ENCODE data around the gene MTA1.

The MTA1 gene

DNA sequence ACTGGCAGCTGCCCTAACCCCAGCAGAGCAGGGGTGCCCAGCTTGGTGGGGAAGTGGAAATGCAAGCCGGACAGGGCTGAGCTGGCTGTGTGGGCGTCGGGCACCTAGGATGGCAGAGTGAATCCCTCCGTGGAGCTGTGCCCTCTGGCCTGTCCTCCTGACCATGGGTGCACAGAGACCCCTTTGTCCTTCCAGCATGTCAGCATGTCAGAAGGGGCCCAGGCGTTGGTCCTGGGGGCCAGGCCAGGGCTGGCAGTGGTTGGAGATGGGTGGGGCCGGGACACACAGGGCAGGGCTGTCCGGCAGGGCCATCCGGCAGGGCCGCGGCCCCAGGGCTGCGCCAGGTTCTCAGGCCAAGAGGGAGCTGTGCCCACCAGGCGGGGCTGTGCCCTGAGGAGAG, 30.1 kb upstream of the MTA1 start:
- H3K27ac ChIP-seq (ENCODE audit: low read length), result no peak overlapping the region
- no peak overlapping the region for H3K4me3 ChIP-seq (ENCODE audit: low read depth in 1 of 2, low read length in 2 of 2)
- H3K27me3 ChIP-seq (ENCODE audit: low read depth, low read length), result no peaks in the 10 kb centered on the region
- H3K4me1 ChIP-seq (ENCODE audit: control insufficient read depth in 1 of 2, insufficient read depth in 2 of 2, low read length in 2 of 2), result peaks cover 0 to 16% of the 10 kb centered on the region in 2 donors
- H3K9me3 ChIP-seq (ENCODE audit: control insufficient read depth in 1 of 2, low read length in 2 of 2), result no peaks in the 10 kb centered on the region
- H3K36me3 ChIP-seq (ENCODE audit: control insufficient read depth in 1 of 2, insufficient read depth in 2 of 2, low read length in 2 of 2), result peaks cover 0 to 48% of the 10 kb centered on the region in 2 donors

DNA sequence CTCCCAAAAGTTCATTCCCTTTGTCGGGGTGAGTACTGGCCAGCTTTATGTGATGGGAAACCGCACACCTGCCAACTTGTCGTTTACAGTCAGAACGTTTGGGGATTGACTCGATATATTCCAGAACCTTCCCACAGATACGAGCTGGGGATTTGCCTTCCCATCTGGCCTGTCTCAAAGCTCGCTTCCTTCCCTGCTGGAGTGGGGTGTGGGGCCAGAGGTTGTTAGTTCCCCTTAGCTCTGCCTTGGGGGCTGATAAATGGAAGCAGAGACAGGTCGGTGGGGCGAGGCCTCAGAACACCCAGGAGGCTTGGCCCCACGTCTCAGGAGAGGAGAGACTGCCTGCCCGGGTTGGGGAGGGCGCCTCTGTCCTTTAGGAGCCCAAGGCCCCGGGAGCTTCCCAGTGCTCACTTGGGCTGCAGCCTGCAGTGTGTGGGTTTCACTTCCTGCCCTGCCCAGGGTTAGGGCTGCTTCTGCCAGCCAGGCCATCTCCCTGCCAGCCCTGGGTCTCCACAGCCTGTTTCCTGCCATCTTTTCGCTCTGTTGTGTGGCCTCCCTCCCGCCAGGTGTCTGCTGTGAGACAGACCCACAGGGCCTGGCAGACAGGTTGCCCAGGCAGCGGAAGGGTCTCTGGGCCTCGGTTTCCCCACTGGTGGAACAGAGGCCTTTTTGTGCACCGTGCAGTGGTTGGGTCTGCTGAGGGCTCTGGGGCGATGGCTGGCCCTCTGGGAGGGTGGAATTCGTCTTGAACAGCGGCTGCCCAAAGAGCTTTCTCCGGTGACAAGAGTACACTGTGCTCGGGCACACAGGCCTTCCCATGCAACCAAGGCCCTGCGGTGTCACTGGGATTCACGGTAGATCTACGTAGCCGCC, 29.4 kb upstream of the MTA1 start:
- Histone ChIP-seq H3K9me3 (ENCODE audit: control insufficient read depth in 1 of 2, low read length in 2 of 2) (no peaks in the 10 kb centered on the region), H3K27me3 (ENCODE audit: low read depth, low read length) (no peaks in the 10 kb centered on the region), H3K36me3 (ENCODE audit: control insufficient read depth in 1 of 2, insufficient read depth in 2 of 2, low read length in 2 of 2) (peaks cover 0 to 48% of the 10 kb centered on the region in 2 donors), H3K27ac (ENCODE audit: low read length) (no peak overlapping the region), H3K4me1 (ENCODE audit: control insufficient read depth in 1 of 2, insufficient read depth in 2 of 2, low read length in 2 of 2) (peaks cover 0 to 16% of the 10 kb centered on the region in 2 donors), H3K4me3 (ENCODE audit: low read depth in 1 of 2, low read length in 2 of 2) (no peak overlapping the region)

DNA sequence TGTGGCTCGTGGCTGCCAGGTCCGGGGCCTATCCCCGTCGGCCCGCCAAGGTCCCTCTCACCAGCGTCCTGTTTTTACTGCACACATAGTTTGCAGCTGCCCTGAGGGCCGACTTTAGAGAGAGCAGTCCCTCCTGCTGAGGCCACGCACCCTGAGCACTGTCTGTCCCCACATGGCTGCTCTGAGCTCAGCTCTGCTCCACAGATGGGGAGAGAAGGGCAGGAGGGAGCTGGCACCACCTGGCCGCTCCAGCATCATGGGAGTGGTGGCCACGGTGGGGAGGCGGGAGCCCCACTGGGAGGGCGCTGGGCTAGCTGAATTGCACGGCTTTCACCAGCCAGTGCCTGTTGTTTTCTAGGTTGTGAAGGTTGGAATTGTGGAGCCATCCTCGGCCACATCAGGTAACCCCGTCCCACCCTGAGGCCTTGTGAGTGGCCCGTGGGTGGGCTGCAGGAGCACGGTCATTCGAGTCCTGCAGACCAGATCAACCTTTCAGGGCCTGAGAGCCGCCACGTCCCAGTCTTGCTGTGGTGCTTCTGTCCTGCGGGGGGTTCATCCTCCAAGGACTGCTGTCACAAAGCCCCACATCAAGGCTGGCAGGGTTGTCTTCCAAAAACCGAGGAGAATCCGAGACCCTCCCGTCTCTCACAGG, 28.7 kb upstream of the MTA1 start:
- Histone ChIP-seq H3K36me3 (ENCODE audit: control insufficient read depth in 1 of 2, insufficient read depth in 2 of 2, low read length in 2 of 2) (peaks cover 0 to 42% of the 10 kb centered on the region in 2 donors), H3K4me3 (ENCODE audit: low read depth in 1 of 2, low read length in 2 of 2) (no peak overlapping the region), H3K27ac (ENCODE audit: low read length) (no peak overlapping the region), H3K9me3 (ENCODE audit: control insufficient read depth in 1 of 2, low read length in 2 of 2) (no peaks in the 10 kb centered on the region), H3K4me1 (ENCODE audit: control insufficient read depth in 1 of 2, insufficient read depth in 2 of 2, low read length in 2 of 2) (peaks cover 0 to 16% of the 10 kb centered on the region in 2 donors), H3K27me3 (ENCODE audit: low read depth, low read length) (no peaks in the 10 kb centered on the region)

DNA sequence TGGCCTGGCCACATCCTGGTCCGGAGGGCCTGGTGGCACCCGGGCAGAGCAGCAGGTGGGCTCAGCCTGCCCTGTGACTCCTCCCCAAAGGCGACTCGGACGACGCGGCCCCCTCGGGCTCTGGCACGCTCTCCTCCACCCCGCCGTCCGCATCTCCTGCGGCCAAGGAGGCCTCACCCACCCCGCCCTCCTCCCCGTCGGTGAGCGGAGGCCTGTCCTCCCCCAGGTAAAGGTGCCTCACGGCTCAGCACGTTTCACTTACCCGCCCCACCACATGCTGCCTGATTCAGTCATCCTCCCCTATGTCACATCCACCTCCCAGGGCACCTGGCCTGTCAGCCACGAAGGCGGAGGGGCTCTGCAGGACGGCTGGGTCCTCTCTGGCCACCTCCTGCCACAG, 28.1 kb upstream of the MTA1 start:
- H3K9me3 ChIP-seq (ENCODE audit: control insufficient read depth in 1 of 2, low read length in 2 of 2), result no peaks in the 10 kb centered on the region
- H3K27ac ChIP-seq (ENCODE audit: low read length), result no peak overlapping the region
- peaks cover 0 to 42% of the 10 kb centered on the region in 2 donors for H3K36me3 ChIP-seq (ENCODE audit: control insufficient read depth in 1 of 2, insufficient read depth in 2 of 2, low read length in 2 of 2)
- no peak overlapping the region for H3K4me3 ChIP-seq (ENCODE audit: low read depth in 1 of 2, low read length in 2 of 2)
- H3K4me1 ChIP-seq (ENCODE audit: control insufficient read depth in 1 of 2, insufficient read depth in 2 of 2, low read length in 2 of 2), result peaks cover 0 to 16% of the 10 kb centered on the region in 2 donors
- no peaks in the 10 kb centered on the region for H3K27me3 ChIP-seq (ENCODE audit: low read depth, low read length)

DNA sequence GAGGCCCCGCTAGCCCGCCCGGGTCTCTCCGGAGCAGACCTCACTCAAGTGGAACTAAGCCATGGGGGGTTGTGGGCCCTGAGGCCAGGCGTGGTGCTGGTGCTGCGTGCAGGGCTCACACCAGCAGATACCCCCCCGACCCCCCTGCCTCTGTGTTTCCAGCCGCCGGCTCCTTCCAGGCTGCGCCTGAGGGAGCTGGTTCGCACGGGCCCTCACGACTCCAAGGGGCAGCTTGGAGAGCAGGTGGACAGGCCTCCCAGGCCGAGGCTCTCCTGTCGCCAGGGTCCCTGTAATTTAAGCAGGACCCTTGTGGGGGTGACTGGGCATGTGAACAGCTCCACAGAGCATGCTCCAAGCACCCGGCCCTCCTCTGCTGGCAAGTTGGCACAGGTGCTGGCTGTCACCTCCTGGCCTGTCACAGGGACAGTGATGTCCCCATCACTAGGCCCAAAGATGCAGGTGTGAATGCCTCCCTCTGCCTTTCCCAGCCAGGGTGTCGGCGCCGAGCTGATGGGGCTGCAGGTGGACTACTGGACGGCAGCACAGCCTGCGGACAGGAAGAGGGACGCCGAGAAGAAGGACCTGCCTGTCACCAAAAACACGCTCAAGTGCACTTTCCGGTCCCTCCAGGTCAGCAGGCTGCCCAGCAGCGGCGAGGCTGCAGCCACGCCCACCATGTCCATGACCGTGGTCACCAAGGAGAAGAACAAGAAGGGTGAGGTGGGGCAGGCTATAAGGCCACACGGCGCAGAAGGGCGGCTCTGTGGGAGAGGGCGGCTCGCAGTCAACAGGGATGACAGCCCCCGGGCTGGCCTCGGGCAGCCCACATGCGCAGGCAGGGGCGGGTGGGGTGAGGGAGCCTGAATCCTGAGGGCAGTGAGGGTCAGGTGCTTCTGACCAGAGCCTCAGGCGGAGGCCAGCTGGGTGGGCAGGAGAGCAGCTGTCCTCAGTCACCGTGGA, 27.2 kb upstream of the MTA1 start:
- Histone ChIP-seq H3K27me3 (ENCODE audit: low read depth, low read length) (no peaks in the 10 kb centered on the region), H3K4me1 (ENCODE audit: control insufficient read depth in 1 of 2, insufficient read depth in 2 of 2, low read length in 2 of 2) (peaks cover 0 to 18% of the 10 kb centered on the region in 2 donors), H3K9me3 (ENCODE audit: control insufficient read depth in 1 of 2, low read length in 2 of 2) (no peaks in the 10 kb centered on the region), H3K36me3 (ENCODE audit: control insufficient read depth in 1 of 2, insufficient read depth in 2 of 2, low read length in 2 of 2) (peaks cover 0 to 33% of the 10 kb centered on the region in 2 donors), H3K4me3 (ENCODE audit: low read depth in 1 of 2, low read length in 2 of 2) (no peak overlapping the region), H3K27ac (ENCODE audit: low read length) (no peak overlapping the region)

DNA sequence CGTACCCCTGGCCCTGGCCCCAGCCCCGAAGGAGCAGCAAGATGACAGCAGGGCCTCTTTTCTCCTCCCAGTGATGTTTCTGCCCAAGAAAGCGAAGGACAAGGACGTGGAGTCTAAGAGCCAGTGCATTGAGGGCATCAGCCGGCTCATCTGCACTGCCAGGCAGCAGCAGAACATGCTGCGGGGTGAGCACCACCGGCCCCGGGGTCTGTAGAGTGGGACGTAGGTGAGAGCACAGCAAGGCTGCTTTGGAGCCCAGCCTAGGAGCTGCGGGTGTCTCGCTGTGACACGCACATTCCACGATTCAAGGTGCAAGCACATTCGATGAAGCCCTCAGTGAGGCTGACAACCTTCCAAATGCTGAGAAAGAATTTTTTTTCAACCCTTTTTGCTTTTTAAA, 26.5 kb upstream of the MTA1 start:
- no peak overlapping the region for H3K27ac ChIP-seq (ENCODE audit: low read length)
- no peaks in the 10 kb centered on the region for H3K9me3 ChIP-seq (ENCODE audit: control insufficient read depth in 1 of 2, low read length in 2 of 2)
- H3K4me3 ChIP-seq (ENCODE audit: low read depth in 1 of 2, low read length in 2 of 2), result no peak overlapping the region
- H3K36me3 ChIP-seq (ENCODE audit: control insufficient read depth in 1 of 2, insufficient read depth in 2 of 2, low read length in 2 of 2), result peaks cover 0 to 28% of the 10 kb centered on the region in 2 donors
- H3K4me1 ChIP-seq (ENCODE audit: control insufficient read depth in 1 of 2, insufficient read depth in 2 of 2, low read length in 2 of 2), result peaks cover 0 to 23% of the 10 kb centered on the region in 2 donors
- H3K27me3 ChIP-seq (ENCODE audit: low read depth, low read length), result no peaks in the 10 kb centered on the region

DNA sequence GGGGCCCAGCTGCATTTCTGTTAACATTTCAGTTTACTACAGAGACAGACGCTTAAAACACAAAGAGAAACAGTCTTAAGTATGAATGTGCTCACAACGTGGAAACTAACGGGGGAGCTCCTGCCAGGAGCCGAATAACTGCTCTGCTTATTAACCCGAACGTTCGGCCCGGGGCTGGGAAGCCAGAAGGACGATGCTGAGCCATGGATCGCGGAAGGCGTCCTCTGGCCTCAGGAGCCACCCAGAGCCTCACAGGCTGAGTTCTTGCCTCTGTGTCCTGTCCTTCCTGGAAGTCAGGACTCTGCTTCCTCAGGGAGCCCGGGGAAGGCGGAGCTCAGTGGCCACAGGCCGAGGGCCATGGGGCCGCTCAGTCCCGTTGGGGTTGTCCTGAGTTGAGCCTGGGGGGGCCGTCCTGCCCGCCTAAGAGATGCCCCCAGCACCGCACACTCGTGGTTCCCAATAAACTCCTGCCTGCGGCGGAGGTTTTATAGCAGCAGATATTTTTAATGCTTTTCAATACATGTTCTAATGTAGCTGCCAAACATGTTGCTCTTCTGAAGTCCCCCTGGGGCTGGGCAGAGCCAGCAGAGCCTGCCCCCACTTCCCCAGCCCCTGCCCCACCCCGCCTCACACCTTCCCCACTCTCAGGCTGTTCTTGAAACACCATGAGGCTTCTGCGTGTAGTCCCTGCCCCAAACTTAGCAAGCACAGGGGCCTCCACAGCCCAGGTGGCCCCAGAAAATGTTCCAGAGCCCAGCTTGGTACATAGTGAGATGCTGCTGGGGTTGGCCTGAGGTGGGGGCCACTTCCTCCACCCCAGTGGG, 24.7 kb upstream of the MTA1 start:
- peaks cover 9 to 31% of the 10 kb centered on the region in 2 donors for H3K4me1 ChIP-seq (ENCODE audit: control insufficient read depth in 1 of 2, insufficient read depth in 2 of 2, low read length in 2 of 2)
- H3K4me3 ChIP-seq (ENCODE audit: low read depth in 1 of 2, low read length in 2 of 2), result no peak overlapping the region
- no peaks in the 10 kb centered on the region for H3K27me3 ChIP-seq (ENCODE audit: low read depth, low read length)
- no peaks in the 10 kb centered on the region for H3K9me3 ChIP-seq (ENCODE audit: control insufficient read depth in 1 of 2, low read length in 2 of 2)
- no peak overlapping the region for H3K27ac ChIP-seq (ENCODE audit: low read length)
- peaks cover 0 to 25% of the 10 kb centered on the region in 2 donors for H3K36me3 ChIP-seq (ENCODE audit: control insufficient read depth in 1 of 2, insufficient read depth in 2 of 2, low read length in 2 of 2)

DNA sequence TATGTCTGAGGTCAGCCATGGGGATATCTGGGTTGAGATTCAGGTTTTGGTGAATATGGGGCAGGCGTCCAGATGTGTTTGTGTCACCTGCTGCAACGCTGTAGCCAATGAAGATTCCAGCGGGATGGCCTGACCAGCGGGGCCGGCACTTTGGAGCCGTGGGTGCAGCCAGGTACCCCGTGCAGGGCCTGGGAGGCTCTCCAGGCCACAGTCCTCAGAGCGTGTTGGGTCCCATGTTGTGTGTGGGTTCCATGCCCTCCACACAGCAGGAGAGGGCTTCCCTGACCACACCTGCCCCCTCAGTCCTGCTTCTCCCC, 24.1 kb upstream of the MTA1 start:
- Histone ChIP-seq H3K4me3 (ENCODE audit: low read depth in 1 of 2, low read length in 2 of 2) (no peak overlapping the region), H3K36me3 (ENCODE audit: control insufficient read depth in 1 of 2, insufficient read depth in 2 of 2, low read length in 2 of 2) (peaks cover 1 to 31% of the 10 kb centered on the region in 2 donors), H3K4me1 (ENCODE audit: control insufficient read depth in 1 of 2, insufficient read depth in 2 of 2, low read length in 2 of 2) (peaks cover 10 to 26% of the 10 kb centered on the region in 2 donors), H3K27me3 (ENCODE audit: low read depth, low read length) (no peaks in the 10 kb centered on the region), H3K9me3 (ENCODE audit: control insufficient read depth in 1 of 2, low read length in 2 of 2) (no peaks in the 10 kb centered on the region), H3K27ac (ENCODE audit: low read length) (no peak overlapping the region)

DNA sequence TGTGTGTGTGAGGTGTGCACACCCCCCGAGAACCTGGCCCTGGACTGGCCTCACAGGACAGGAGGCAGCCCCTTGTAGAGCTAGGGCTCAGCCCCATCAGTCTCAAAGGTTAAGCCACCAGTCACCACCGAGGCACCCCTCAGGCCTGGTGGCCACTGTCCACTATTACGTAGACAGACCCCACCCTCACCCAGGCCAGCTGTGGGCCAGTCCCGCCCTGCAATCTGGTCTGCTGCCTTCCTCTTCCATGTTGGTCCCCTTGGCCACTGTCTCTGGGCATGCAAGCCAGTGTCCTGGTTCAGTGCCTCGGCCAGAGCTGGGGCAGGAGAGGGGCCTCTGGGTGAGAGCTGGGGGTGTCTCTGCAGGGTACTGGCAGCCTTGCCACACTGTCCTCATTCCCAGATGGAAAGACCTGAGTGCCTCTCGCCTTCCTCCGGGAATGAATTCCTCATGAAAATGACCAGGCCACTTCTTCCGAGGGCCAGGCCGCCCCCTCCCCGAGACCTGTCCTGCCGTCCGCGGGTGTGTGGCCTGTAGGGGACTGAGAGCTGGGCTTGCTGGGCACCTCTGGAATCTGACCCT, 22.2 kb upstream of the MTA1 start:
- Histone ChIP-seq H3K9me3 (ENCODE audit: control insufficient read depth in 1 of 2, low read length in 2 of 2) (peaks cover 0 to 3% of the 10 kb centered on the region in 2 donors), H3K4me1 (ENCODE audit: control insufficient read depth in 1 of 2, insufficient read depth in 2 of 2, low read length in 2 of 2) (peaks cover 10 to 23% of the 10 kb centered on the region in 2 donors), H3K27me3 (ENCODE audit: low read depth, low read length) (no peaks in the 10 kb centered on the region), H3K27ac (ENCODE audit: low read length) (peak overlapping the region; percentile 31), H3K36me3 (ENCODE audit: control insufficient read depth in 1 of 2, insufficient read depth in 2 of 2, low read length in 2 of 2) (peaks cover 7 to 33% of the 10 kb centered on the region in 2 donors), H3K4me3 (ENCODE audit: low read depth in 1 of 2, low read length in 2 of 2) (peak overlapping the region; percentile 55 to 83)

DNA sequence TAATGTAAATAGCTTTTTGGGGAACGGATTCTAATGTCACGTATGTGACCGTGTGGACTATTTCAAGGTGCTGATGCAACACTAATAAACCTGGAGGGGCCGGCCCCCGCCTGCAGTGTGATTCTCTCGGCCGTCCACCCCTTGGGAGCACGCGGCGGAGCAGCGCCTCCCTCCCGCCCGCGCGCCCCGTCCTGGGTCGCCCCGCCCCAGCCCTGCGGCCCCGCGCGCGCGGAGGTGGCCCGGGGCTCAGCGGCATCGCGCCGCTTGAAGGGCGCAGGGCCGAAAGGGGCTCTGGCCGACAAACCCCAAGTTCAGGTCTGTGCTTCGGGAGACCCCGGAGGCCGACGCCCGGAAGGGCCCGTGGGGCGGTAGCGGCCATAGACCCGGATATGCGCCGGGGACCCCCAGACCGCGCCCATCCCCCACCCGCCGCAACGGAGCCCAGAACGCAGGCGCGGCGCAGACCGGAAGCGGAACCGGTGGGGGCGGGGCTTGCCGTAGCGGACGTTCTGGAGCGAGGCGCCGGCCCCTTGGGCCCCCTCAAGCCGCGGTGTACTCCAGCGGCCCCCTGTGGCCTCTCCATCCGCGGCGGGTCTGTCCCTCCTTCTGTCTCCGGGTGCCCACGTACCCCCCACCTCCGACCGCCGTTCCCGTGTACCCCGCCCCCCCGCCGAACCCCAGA, 21.4 kb upstream of the MTA1 start, which contains the start of gene TEX22:
TEX22 (plus strand) TSS at position 495 of the 682 bp plus-strand sequence. CDS start 803 bp downstream, outside the sequence.
- peak within 1 kb of the TSS; percentile 31 for H3K27ac ChIP-seq (ENCODE audit: low read length)

More for the DNA sequence above, 21.4 kb upstream of the MTA1 start, which contains the start of gene TEX22:
- Histone ChIP-seq H3K27me3 (ENCODE audit: low read depth, low read length) (no peaks in the 10 kb centered on the region), H3K4me1 (ENCODE audit: control insufficient read depth in 1 of 2, insufficient read depth in 2 of 2, low read length in 2 of 2) (peaks cover 10 to 23% of the 10 kb centered on the region in 2 donors), H3K9me3 (ENCODE audit: control insufficient read depth in 1 of 2, low read length in 2 of 2) (peaks cover 0 to 3% of the 10 kb centered on the region in 2 donors), H3K36me3 (ENCODE audit: control insufficient read depth in 1 of 2, insufficient read depth in 2 of 2, low read length in 2 of 2) (peaks cover 7 to 26% of the 10 kb centered on the region in 2 donors), H3K4me3 (ENCODE audit: low read depth in 1 of 2, low read length in 2 of 2) (peak within 1 kb of the TSS; percentile 66 to 83)

All from muscle layer of duodenum (tissue), 2 donors.